Loucy (cell line): Measurements from ENCODE around the gene PLXNB2.
"Not testable (repeated sequence)": the region's sequence is repeated elsewhere in the genome, so short reads cannot be mapped to it uniquely, and the experiment has no call there.

ENCODE experiments used
- H2AFZ ChIP-seq: fragments of 200-600 bp; sonication (generic); 2 replicates; pipeline ENCODE4 v1.6.0; 2016; ENCODE audit warnings: antibody characterized with exemption, mild to moderate bottlenecking, low read length, moderate library complexity
- H3F3A ChIP-seq: fragments of 200-600 bp; 2 replicates; pipeline ENCODE4 v1.6.0; 2016; ENCODE audit warnings: antibody characterized with exemption, low read depth, mild to moderate bottlenecking
- H3K27me3 ChIP-seq: fragments of 200-600 bp; sonication (generic); 2 replicates; pipeline ENCODE4 v1.6.1; 2014; ENCODE audit warnings: low read length, mild to moderate bottlenecking; ENCODE audit not compliant: insufficient read depth, poor library complexity, severe bottlenecking
- H3K36me3 ChIP-seq: fragments of 200-600 bp; sonication (generic); 2 replicates; pipeline ENCODE4 v1.6.1; 2016; ENCODE audit warnings: low read length; ENCODE audit not compliant: insufficient read depth
- H3K4me1 ChIP-seq: fragments of 200-600 bp; sonication (generic); 2 replicates; pipeline ENCODE4 v1.5.1; 2014; ENCODE audit warnings: low read length, mild to moderate bottlenecking; ENCODE audit not compliant: insufficient read depth, poor library complexity, severe bottlenecking
- H3K4me2 ChIP-seq: fragments of 200-600 bp; sonication (generic); 2 replicates; pipeline ENCODE4 v1.6.0; 2014; ENCODE audit warnings: antibody characterized with exemption, low read length, low read depth, mild to moderate bottlenecking; ENCODE audit not compliant: poor library complexity, severe bottlenecking
- H3K4me3 ChIP-seq: fragments of 200-600 bp; sonication (generic); 2 replicates; pipeline ENCODE4 v1.5.1; 2014; ENCODE audit warnings: low read length, mild to moderate bottlenecking, mixed read lengths; ENCODE audit not compliant: poor library complexity, severe bottlenecking
- H3K79me2 ChIP-seq: fragments of 200-600 bp; sonication (generic); 2 replicates; pipeline ENCODE4 v1.6.1; 2014; ENCODE audit warnings: low read length; ENCODE audit not compliant: insufficient read depth
- H3K9ac ChIP-seq: fragments of 200-600 bp; sonication (generic); 2 replicates; pipeline ENCODE4 v1.6.0; 2014; ENCODE audit warnings: mild to moderate bottlenecking, low read depth, low read length, moderate library complexity; ENCODE audit not compliant: poor library complexity, severe bottlenecking
- H3K9me2 ChIP-seq: fragments of 200-600 bp; sonication (generic); replicated peaks from 2 replicates; pipeline ENCODE4 v1.6.1; 2016; ENCODE audit warnings: low read depth, low read length, mixed read lengths
- H3K9me3 ChIP-seq: fragments of 200-600 bp; sonication (generic); 2 replicates; pipeline ENCODE4 v1.6.1; 2014; ENCODE audit warnings: mild to moderate bottlenecking, antibody characterized with exemption, low read length, low read depth; ENCODE audit not compliant: insufficient read depth
- H4K20me1 ChIP-seq: fragments of 200-600 bp; sonication (generic); 2 replicates; pipeline ENCODE4 v1.6.0; 2014; ENCODE audit warnings: antibody characterized with exemption, low read length, mild to moderate bottlenecking; ENCODE audit not compliant: insufficient read depth, poor library complexity, severe bottlenecking
- EZH2phosphoT487 ChIP-seq: fragments of 200-600 bp; IDR thresholded peaks from 2 replicates; pipeline ENCODE4 v1.6.1; 2018; ENCODE audit warnings: antibody characterized with exemption, mild to moderate bottlenecking, moderate library complexity, borderline replicate concordance
- TF ChIP-seq, protein P1 (sequence below): fragments of 200-600 bp; sonication (generic); conservative IDR thresholded peaks from 2 replicates; pipeline ENCODE4 v1.5.1; 2014; ENCODE audit warnings: mild to moderate bottlenecking, antibody characterized with exemption, low read length

The PLXNB2 gene

DNA sequence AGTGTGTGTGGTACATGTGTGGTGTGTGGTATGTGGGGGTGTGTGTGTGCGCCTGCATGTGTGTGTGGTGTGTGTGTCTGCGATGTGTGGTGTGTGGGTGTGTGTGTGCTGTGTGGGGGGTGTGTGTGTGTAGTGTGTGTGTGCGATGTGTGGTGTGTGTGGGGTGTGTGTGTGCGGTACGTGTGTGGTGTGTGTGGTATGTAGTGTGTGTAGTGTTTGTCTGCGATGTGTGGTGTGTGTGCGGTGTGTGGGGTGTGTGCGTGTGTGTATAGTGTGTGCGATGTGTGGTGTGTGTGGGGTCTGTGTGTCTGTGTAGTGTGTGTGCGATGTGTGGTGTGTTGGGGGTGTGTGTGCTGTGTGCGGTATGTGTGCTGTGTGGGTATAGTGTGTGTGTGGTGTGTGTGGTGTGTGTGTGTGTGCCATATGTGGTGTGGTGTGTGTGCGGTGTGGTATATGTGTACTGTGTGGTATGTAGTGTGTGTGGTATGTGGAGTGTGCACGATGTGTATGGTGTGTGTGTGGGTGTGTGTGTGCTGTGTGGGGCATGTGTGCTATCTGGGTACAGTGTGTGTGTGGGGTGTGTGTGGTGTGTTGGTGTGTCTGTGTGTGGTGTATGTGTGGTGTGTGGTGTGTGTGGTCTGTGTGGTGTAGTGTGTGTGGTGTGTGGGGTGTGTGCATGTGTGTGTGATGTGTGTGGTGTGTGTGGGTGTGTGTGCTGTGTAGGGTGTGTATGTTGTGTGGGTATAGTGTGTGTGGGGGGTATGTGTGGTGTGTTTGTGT is 30.0 kb upstream of the PLXNB2 start:
- Histone ChIP-seq H4K20me1 (no peaks in the 10 kb centered on the region), H3K4me2 (no peak overlapping the region), H2AFZ (no peak overlapping the region), H3K4me1 (peaks cover 1% of the 10 kb centered on the region), H3K27me3 (no peaks in the 10 kb centered on the region), H3K36me3 (no peaks in the 10 kb centered on the region), H3K4me3 (no peak overlapping the region), H3K9me3 (no peaks in the 10 kb centered on the region), H3F3A (peaks cover 7% of the 10 kb centered on the region; the same call in 1 of the 2 replicates), H3K9me2 (no peaks in the 10 kb centered on the region), H3K79me2 (no peaks in the 10 kb centered on the region), H3K9ac (no peak overlapping the region)
- no peak for TF ChIP-seq EZH2phosphoT487
- TF ChIP-seq, protein P1, sequence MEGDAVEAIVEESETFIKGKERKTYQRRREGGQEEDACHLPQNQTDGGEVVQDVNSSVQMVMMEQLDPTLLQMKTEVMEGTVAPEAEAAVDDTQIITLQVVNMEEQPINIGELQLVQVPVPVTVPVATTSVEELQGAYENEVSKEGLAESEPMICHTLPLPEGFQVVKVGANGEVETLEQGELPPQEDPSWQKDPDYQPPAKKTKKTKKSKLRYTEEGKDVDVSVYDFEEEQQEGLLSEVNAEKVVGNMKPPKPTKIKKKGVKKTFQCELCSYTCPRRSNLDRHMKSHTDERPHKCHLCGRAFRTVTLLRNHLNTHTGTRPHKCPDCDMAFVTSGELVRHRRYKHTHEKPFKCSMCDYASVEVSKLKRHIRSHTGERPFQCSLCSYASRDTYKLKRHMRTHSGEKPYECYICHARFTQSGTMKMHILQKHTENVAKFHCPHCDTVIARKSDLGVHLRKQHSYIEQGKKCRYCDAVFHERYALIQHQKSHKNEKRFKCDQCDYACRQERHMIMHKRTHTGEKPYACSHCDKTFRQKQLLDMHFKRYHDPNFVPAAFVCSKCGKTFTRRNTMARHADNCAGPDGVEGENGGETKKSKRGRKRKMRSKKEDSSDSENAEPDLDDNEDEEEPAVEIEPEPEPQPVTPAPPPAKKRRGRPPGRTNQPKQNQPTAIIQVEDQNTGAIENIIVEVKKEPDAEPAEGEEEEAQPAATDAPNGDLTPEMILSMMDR: no peak

GRCh38 chr22:50334433-50334832 is 27.0 kb upstream of the PLXNB2 start:
- H3K9me3 ChIP-seq, H3K4me3 ChIP-seq, H3K4me1 ChIP-seq, H3K36me3 ChIP-seq, H3K9ac ChIP-seq, H4K20me1 ChIP-seq, H3K79me2 ChIP-seq, H3K4me2 ChIP-seq, H3K27me3 ChIP-seq, H2AFZ ChIP-seq, H3F3A ChIP-seq, H3K9me2 ChIP-seq: not testable (repeated sequence)

DNA sequence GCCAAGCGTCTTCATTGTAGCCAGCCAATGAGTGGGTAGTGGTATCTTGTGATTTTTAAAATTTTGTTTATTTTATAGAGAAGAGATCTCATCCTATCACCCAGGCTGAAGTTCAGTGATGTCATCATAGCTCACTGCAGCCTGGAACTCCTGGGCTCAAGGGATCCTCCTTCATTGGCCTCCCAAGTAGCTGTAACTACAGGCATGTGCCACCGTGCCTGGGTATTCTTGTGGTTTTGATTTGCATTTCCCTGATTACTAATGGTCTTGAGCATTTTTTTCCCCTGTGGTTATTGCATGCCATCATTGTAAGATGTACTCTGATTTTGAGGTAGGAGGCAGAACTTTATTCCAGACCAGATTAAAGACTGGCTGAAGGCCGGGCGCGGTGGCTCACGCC is 21.8 kb upstream of the PLXNB2 start:
- H3K27me3 ChIP-seq: no peaks in the 10 kb centered on the region
- H3K4me1 ChIP-seq: peaks cover 7% of the 10 kb centered on the region
- no peak overlapping the region for H3K4me2 ChIP-seq
- no peak overlapping the region for H2AFZ ChIP-seq
- no peaks in the 10 kb centered on the region for H3F3A ChIP-seq
- H3K9me3 ChIP-seq: no peaks in the 10 kb centered on the region
- H3K9ac ChIP-seq: no peak overlapping the region
- no peak overlapping the region for H3K4me3 ChIP-seq
- H3K9me2 ChIP-seq: no peaks in the 10 kb centered on the region
- TF ChIP-seq EZH2phosphoT487: no peak
- TF ChIP-seq, protein P1: no peak
- no peaks in the 10 kb centered on the region for H3K36me3 ChIP-seq
- no peaks in the 10 kb centered on the region for H4K20me1 ChIP-seq
- H3K79me2 ChIP-seq: no peaks in the 10 kb centered on the region

GRCh38 chr22:50327711-50328019 is 20.2 kb upstream of the PLXNB2 start:
- Histone ChIP-seq H3K4me2 (peak overlapping the region; percentile 81), H3K4me3 (peak overlapping the region; percentile 93), H3K9me3 (no peaks in the 10 kb centered on the region), H3K4me1 (peaks cover 7% of the 10 kb centered on the region), H3K9me2 (no peaks in the 10 kb centered on the region), H4K20me1 (no peaks in the 10 kb centered on the region), H3K27me3 (no peaks in the 10 kb centered on the region), H3F3A (no peaks in the 10 kb centered on the region), H3K9ac (peak overlapping the region; percentile 96), H2AFZ (peak overlapping the region; percentile 94), H3K79me2 (no peaks in the 10 kb centered on the region), H3K36me3 (no peaks in the 10 kb centered on the region)
- TF ChIP-seq, protein P1: no peak
- no peak for TF ChIP-seq EZH2phosphoT487
